Suprapubic skin (tissue), 4 donors: ENCODE data around the gene FXYD3. TPM values are rescaled to one million over a fixed set of nuclear protein-coding genes. Genes with fewer than 3 reads are reported as not detected.

Experiments used
- DNase-seq, 2 donors: peaks; one replicate each; pipeline ENCODE4 v3.0.0-alpha.2; 2019; ENCODE audit warnings: low spot score in 2 of 2
- H3K27ac ChIP-seq: fragments of 200-600 bp; sonication (generic); one replicate; pipeline ENCODE4 v1.5.1; 2019
- H3K27me3 ChIP-seq: fragments of 200-600 bp; sonication (generic); one replicate; pipeline ENCODE4 v1.5.1; 2019
- H3K36me3 ChIP-seq: fragments of 200-600 bp; sonication (generic); one replicate; pipeline ENCODE4 v1.5.1; 2019
- H3K4me1 ChIP-seq: fragments of 200-600 bp; sonication (generic); one replicate; pipeline ENCODE4 v1.5.1; 2019
- H3K4me3 ChIP-seq: fragments of 200-600 bp; sonication (generic); one replicate; pipeline ENCODE4 v1.5.1; 2019; ENCODE audit warnings: mild to moderate bottlenecking
- H3K9me3 ChIP-seq: fragments of 200-600 bp; sonication (generic); one replicate; pipeline ENCODE4 v1.5.1; 2019
- CTCF ChIP-seq, 2 donors: fragments of 200-600 bp in 1 of 2; fragments of 450-650 bp in 1 of 2; sonication (generic) in 1 of 2; IDR thresholded peaks; one replicate each; pipeline ENCODE4 v1.5.1; 2016 to 2019; ENCODE audit warnings: antibody characterized with exemption in 2 of 2, mild to moderate bottlenecking in 1 of 2, moderate library complexity in 1 of 2
- EP300 ChIP-seq: sonication (generic); formaldehyde crosslinking; IDR thresholded peaks from one replicate; pipeline ENCODE4 v1.6.1; 2017; ENCODE audit warnings: antibody characterized with exemption
- POLR2A ChIP-seq, 2 donors: fragments of 450-650 bp; IDR thresholded peaks; one replicate each; pipeline ENCODE4 v1.6.1; 2017; ENCODE audit warnings: antibody characterized with exemption in 2 of 2, mild to moderate bottlenecking in 2 of 2, moderate library complexity in 2 of 2
- POLR2AphosphoS5 ChIP-seq, 3 donors: sonication (generic); formaldehyde crosslinking; IDR thresholded peaks; one replicate each; pipeline ENCODE4 v1.6.1; 2017; ENCODE audit warnings: antibody characterized with exemption in 3 of 3
- WGBS: methylation state at CpG from one replicate; pipeline ENCODE4 v1.1.5; 2018; 5-methylcytosine and 5-hydroxymethylcytosine counted together
- total RNA-seq, 4 donors: library from RNA; depleted of rRNA; stranded (reverse); fragments of >200 nt; gene quantifications; one replicate each; pipeline ENCODE4 v1.1.0, GENCODE V29; 2016

FXYD3 gene
- total RNA-seq, 4 donors from 2014 or later, result 383 to 765 (median 575) TPM

- WGBS, result 67% methylated on average over 1 of the region's 1 CpG
These were observed 45.9 kb upstream of the FXYD3 start for GRCh38 chr19:35069696-35070095.

GRCh38 chr19:35070471-35070870 lies 45.2 kb upstream of the FXYD3 start:
- TF ChIP-seq EP300 (no peak), CTCF (IDR thresholded peaks at IDR 0.05) (no peak), POLR2AphosphoS5 (IDR thresholded peaks at IDR 0.05) (no peak), POLR2A (IDR thresholded peaks at IDR 0.05) (no peak)
- no peaks in the 10 kb centered on the region for H3K9me3 ChIP-seq
- peaks cover 7% of the 10 kb centered on the region for H3K4me1 ChIP-seq
- DNase-seq, result no peak
- WGBS, result 89% methylated on average over 3 of the region's 3 CpGs
- H3K27ac ChIP-seq, result no peak overlapping the region
- H3K36me3 ChIP-seq, result no peaks in the 10 kb centered on the region
- no peaks in the 10 kb centered on the region for H3K27me3 ChIP-seq
- no peak overlapping the region for H3K4me3 ChIP-seq

More at GRCh38 chr19:35069696-35070095, 45.9 kb upstream of the FXYD3 start:
- TF ChIP-seq EP300 (no peak), POLR2AphosphoS5 (IDR thresholded peaks at IDR 0.05) (no peak), CTCF (IDR thresholded peaks at IDR 0.05) (no peak), POLR2A (IDR thresholded peaks at IDR 0.05) (no peak)
- DNase-seq, result no peak
- no peak overlapping the region for H3K27ac ChIP-seq
- H3K9me3 ChIP-seq, result no peaks in the 10 kb centered on the region
- H3K27me3 ChIP-seq, result no peaks in the 10 kb centered on the region
- no peak overlapping the region for H3K4me3 ChIP-seq
- H3K4me1 ChIP-seq, result peaks cover 7% of the 10 kb centered on the region
- H3K36me3 ChIP-seq, result no peaks in the 10 kb centered on the region

- no peaks in the 10 kb centered on the region for H3K9me3 ChIP-seq
- peaks cover 2% of the 10 kb centered on the region for H3K4me1 ChIP-seq
- H3K27ac ChIP-seq, result no peak overlapping the region
- 83% methylated on average over 8 of the region's 10 CpGs for WGBS
- no peak for DNase-seq
- H3K27me3 ChIP-seq, result no peaks in the 10 kb centered on the region
- H3K4me3 ChIP-seq, result no peak overlapping the region
- no peaks in the 10 kb centered on the region for H3K36me3 ChIP-seq
- TF ChIP-seq POLR2A (IDR thresholded peaks at IDR 0.05), result no peak
These were observed 42.1 kb upstream of the FXYD3 start for GRCh38 chr19:35073516-35073915.

- 85% methylated on average over 5 of the region's 8 CpGs for WGBS
- TF ChIP-seq EP300 (no peak), POLR2AphosphoS5 (IDR thresholded peaks at IDR 0.05) (no peak), POLR2A (IDR thresholded peaks at IDR 0.05) (no peak), CTCF (IDR thresholded peaks at IDR 0.05) (no peak)
- Histone ChIP-seq H3K4me1 (no peaks in the 10 kb centered on the region), H3K9me3 (no peaks in the 10 kb centered on the region), H3K36me3 (no peaks in the 10 kb centered on the region), H3K27ac (no peak overlapping the region), H3K4me3 (no peak overlapping the region), H3K27me3 (no peaks in the 10 kb centered on the region)
- DNase-seq, result no peak
These were observed 41.7 kb upstream of the FXYD3 start for GRCh38 chr19:35073941-35074340.

- Histone ChIP-seq H3K4me1 (no peaks in the 10 kb centered on the region), H3K9me3 (no peaks in the 10 kb centered on the region), H3K27me3 (no peaks in the 10 kb centered on the region), H3K27ac (no peak overlapping the region), H3K36me3 (no peaks in the 10 kb centered on the region), H3K4me3 (no peak overlapping the region)
- TF ChIP-seq CTCF (IDR thresholded peaks at IDR 0.05) (no peak), EP300 (no peak), POLR2AphosphoS5 (IDR thresholded peaks at IDR 0.05) (no peak), POLR2A (IDR thresholded peaks at IDR 0.05) (no peak)
- WGBS, result 91% methylated on average over 17 of the region's 21 CpGs
- no peak for DNase-seq
These were observed 41.0 kb upstream of the FXYD3 start for GRCh38 chr19:35074426-35075201.
